Measurements from ENCODE around the gene P2RY14. TPM values are rescaled to one million over a fixed set of nuclear protein-coding genes. Genes with fewer than 3 reads are reported as not detected.
A peak's percentile ranks its signal among the peaks of the same experiment; 100 is the strongest.

Gene P2RY14
- total and polyA plus RNA-seq, 2 of the 13 experiments (the other 11 are each of a cell fraction or from before 2014, with no cell fraction given), result not detected

DNA sequence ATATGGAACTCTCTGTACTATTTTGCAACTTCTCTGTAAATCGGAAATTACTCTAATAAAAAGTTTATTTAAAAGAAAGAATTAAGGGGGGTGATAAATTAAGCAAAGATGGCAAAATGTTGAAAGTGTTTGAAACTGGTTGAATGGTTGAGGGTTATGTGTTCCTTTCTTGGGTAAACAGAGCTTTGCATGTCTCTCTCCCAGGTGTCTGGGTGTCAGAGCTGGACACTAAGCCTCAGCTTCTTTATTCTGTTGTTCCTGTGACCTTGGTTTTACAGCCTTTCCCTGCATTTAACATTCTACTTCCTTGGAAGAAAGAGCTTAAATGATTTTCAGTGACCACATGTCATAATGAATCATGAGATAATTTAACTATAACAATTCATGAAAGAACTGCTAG, 82.5 kb downstream of the P2RY14 start (continued):
- TF ChIP-seq, protein P1, sequence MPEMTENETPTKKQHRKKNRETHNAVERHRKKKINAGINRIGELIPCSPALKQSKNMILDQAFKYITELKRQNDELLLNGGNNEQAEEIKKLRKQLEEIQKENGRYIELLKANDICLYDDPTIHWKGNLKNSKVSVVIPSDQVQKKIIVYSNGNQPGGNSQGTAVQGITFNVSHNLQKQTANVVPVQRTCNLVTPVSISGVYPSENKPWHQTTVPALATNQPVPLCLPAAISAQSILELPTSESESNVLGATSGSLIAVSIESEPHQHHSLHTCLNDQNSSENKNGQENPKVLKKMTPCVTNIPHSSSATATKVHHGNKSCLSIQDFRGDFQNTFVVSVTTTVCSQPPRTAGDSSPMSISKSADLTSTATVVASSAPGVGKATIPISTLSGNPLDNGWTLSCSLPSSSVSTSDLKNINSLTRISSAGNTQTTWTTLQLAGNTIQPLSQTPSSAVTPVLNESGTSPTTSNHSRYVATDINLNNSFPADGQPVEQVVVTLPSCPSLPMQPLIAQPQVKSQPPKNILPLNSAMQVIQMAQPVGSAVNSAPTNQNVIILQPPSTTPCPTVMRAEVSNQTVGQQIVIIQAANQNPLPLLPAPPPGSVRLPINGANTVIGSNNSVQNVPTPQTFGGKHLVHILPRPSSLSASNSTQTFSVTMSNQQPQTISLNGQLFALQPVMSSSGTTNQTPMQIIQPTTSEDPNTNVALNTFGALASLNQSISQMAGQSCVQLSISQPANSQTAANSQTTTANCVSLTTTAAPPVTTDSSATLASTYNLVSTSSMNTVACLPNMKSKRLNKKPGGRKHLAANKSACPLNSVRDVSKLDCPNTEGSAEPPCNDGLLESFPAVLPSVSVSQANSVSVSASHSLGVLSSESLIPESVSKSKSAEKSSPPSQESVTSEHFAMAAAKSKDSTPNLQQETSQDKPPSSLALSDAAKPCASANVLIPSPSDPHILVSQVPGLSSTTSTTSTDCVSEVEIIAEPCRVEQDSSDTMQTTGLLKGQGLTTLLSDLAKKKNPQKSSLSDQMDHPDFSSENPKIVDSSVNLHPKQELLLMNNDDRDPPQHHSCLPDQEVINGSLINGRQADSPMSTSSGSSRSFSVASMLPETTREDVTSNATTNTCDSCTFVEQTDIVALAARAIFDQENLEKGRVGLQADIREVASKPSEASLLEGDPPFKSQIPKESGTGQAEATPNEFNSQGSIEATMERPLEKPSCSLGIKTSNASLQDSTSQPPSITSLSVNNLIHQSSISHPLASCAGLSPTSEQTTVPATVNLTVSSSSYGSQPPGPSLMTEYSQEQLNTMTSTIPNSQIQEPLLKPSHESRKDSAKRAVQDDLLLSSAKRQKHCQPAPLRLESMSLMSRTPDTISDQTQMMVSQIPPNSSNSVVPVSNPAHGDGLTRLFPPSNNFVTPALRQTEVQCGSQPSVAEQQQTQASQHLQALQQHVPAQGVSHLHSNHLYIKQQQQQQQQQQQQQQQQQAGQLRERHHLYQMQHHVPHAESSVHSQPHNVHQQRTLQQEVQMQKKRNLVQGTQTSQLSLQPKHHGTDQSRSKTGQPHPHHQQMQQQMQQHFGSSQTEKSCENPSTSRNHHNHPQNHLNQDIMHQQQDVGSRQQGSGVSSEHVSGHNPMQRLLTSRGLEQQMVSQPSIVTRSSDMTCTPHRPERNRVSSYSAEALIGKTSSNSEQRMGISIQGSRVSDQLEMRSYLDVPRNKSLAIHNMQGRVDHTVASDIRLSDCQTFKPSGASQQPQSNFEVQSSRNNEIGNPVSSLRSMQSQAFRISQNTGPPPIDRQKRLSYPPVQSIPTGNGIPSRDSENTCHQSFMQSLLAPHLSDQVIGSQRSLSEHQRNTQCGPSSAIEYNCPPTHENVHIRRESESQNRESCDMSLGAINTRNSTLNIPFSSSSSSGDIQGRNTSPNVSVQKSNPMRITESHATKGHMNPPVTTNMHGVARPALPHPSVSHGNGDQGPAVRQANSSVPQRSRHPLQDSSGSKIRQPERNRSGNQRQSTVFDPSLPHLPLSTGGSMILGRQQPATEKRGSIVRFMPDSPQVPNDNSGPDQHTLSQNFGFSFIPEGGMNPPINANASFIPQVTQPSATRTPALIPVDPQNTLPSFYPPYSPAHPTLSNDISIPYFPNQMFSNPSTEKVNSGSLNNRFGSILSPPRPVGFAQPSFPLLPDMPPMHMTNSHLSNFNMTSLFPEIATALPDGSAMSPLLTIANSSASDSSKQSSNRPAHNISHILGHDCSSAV (CRISPR knock-in tag; IDR thresholded peaks at IDR 0.05; ENCODE audit: borderline replicate concordance), result no peak
- TF ChIP-seq SOX5 (CRISPR knock-in tag; IDR thresholded peaks at IDR 0.05; ENCODE audit: borderline replicate concordance), result 0 out of 2 replicates have a peak, but pooled peaks have one; percentile 17
- TF ChIP-seq ZNF713 (CRISPR knock-in tag; IDR thresholded peaks at IDR 0.05), result no peak
- 0 out of 2 replicates have a peak, but pooled peaks have one; percentile 21 for TF ChIP-seq SAP130 (CRISPR knock-in tag; IDR thresholded peaks at IDR 0.05; ENCODE audit: low read depth)
- TF ChIP-seq FOXA3 (CRISPR knock-in tag; IDR thresholded peaks at IDR 0.05), result peak; percentile 46
- TF ChIP-seq, protein P2, sequence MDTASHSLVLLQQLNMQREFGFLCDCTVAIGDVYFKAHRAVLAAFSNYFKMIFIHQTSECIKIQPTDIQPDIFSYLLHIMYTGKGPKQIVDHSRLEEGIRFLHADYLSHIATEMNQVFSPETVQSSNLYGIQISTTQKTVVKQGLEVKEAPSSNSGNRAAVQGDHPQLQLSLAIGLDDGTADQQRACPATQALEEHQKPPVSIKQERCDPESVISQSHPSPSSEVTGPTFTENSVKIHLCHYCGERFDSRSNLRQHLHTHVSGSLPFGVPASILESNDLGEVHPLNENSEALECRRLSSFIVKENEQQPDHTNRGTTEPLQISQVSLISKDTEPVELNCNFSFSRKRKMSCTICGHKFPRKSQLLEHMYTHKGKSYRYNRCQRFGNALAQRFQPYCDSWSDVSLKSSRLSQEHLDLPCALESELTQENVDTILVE (CRISPR knock-in tag; IDR thresholded peaks at IDR 0.05), result no peak; the same call in 1 of the 2 replicates
- TF ChIP-seq ZMYM4 (CRISPR knock-in tag; IDR thresholded peaks at IDR 0.05), result 0 out of 2 replicates have a peak, but pooled peaks have one; percentile 23
- no peak for TF ChIP-seq ZNF747 (CRISPR knock-in tag; IDR thresholded peaks at IDR 0.05; ENCODE audit: borderline replicate concordance)
- TF ChIP-seq ZNF232 (CRISPR knock-in tag; IDR thresholded peaks at IDR 0.05; ENCODE audit: borderline replicate concordance), result no peak
- TF ChIP-seq ZNF292 (CRISPR knock-in tag; IDR thresholded peaks at IDR 0.05; ENCODE audit: borderline replicate concordance, low read depth), result 0 out of 2 replicates have a peak, but pooled peaks have one; percentile 27
- no peak for TF ChIP-seq SOX13 (IDR thresholded peaks at IDR 0.05)
- peak in 1 of 2 experiments; percentile 52; a peak in 2 of 4 replicates for TF ChIP-seq SOX13 (CRISPR knock-in tag; conservative IDR thresholded peaks at IDR 0.05 in 1 of 2, IDR thresholded peaks at IDR 0.05 in 1 of 2)
- TF ChIP-seq ZNF501 (CRISPR knock-in tag; IDR thresholded peaks at IDR 0.05), result no peak
- TF ChIP-seq, protein P3, sequence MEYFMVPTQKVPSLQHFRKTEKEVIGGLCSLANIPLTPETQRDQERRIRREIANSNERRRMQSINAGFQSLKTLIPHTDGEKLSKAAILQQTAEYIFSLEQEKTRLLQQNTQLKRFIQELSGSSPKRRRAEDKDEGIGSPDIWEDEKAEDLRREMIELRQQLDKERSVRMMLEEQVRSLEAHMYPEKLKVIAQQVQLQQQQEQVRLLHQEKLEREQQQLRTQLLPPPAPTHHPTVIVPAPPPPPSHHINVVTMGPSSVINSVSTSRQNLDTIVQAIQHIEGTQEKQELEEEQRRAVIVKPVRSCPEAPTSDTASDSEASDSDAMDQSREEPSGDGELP (IDR thresholded peaks at IDR 0.05; ENCODE audit: borderline replicate concordance, low read depth), result peak; percentile 28; the same call in 1 of the 2 replicates
- TF ChIP-seq SOX6 (IDR thresholded peaks at IDR 0.05), result no peak
- peak; percentile 19; the same call in 1 of the 2 replicates for TF ChIP-seq SOX6 (CRISPR knock-in tag; IDR thresholded peaks at IDR 0.05)
- TF ChIP-seq, protein P4, sequence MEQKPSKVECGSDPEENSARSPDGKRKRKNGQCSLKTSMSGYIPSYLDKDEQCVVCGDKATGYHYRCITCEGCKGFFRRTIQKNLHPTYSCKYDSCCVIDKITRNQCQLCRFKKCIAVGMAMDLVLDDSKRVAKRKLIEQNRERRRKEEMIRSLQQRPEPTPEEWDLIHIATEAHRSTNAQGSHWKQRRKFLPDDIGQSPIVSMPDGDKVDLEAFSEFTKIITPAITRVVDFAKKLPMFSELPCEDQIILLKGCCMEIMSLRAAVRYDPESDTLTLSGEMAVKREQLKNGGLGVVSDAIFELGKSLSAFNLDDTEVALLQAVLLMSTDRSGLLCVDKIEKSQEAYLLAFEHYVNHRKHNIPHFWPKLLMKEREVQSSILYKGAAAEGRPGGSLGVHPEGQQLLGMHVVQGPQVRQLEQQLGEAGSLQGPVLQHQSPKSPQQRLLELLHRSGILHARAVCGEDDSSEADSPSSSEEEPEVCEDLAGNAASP (CRISPR knock-in tag; IDR thresholded peaks at IDR 0.05; ENCODE audit: borderline replicate concordance), result no peak
- TF ChIP-seq NCOR1 (IDR thresholded peaks at IDR 0.05; ENCODE audit: borderline replicate concordance, low read length), result no peak
- no peak for TF ChIP-seq ZNF441 (CRISPR knock-in tag; IDR thresholded peaks at IDR 0.05; ENCODE audit: borderline replicate concordance)
- TF ChIP-seq MEIS1 (CRISPR knock-in tag; IDR thresholded peaks at IDR 0.05; ENCODE audit: borderline replicate concordance), result no peak

Data from HepG2 (cell line).